Measurements from ENCODE around the gene COLEC12.

GRCh38 chr18:356778-357177 lies 143.7 kb downstream of the COLEC12 start:
- TF ChIP-seq ZFP3 (CRISPR knock-in tag; IDR thresholded peaks at IDR 0.05) (no peak), ZNF70 (CRISPR knock-in tag; IDR thresholded peaks at IDR 0.05) (no peak), PPARA (CRISPR knock-in tag; IDR thresholded peaks at IDR 0.05; ENCODE audit: borderline replicate concordance) (no peak), PATZ1 (CRISPR knock-in tag; IDR thresholded peaks at IDR 0.05; ENCODE audit: borderline replicate concordance) (no peak), ARNTL (CRISPR knock-in tag; IDR thresholded peaks at IDR 0.05; ENCODE audit: borderline replicate concordance, low read depth) (no peak), POU6F1 (CRISPR knock-in tag; IDR thresholded peaks at IDR 0.05; ENCODE audit: borderline replicate concordance, low read depth) (no peak), ZFP30 (CRISPR knock-in tag; IDR thresholded peaks at IDR 0.05) (no peak), TOX (CRISPR knock-in tag; IDR thresholded peaks at IDR 0.05; ENCODE audit: borderline replicate concordance) (no peak), ESRRG (CRISPR knock-in tag; IDR thresholded peaks at IDR 0.05) (no peak), ZC3H10 (CRISPR knock-in tag; IDR thresholded peaks at IDR 0.05) (no peak)

Measured in SK-N-SH treated with all-trans-retinoic acid at 6 μM for 48 hours (cell line).